NAMALWA (cell line): ENCODE measurements around the gene FAM3A.
"Not testable (repeated sequence)": the region's sequence is repeated elsewhere in the genome, so short reads cannot be mapped to it uniquely, and the experiment has no call there.

Source experiments
- DNase-seq: peaks from one replicate; pipeline ENCODE4 v3.0.0-alpha.2; 2015; ENCODE audit warnings: low spot score

FAM3A gene

DNA sequence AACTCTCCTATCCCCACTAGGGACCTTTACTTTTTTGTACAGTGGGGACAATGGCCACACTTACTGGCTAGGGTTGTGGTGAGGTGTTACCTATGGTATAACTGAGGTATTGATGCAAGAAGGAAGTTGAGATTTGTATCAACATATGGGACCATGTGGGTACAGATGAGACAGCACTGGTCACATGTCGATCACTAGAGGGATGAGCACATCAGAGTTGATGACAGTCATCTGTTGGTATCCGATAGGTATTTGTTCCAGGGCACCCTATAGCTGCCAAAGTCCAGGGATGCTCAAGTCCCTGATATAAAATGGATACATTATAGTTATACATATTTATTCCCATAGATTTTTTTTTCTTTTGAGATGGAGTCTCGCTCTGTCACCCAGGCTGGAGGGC, 13.0 kb downstream of the FAM3A start:
- DNase-seq: no peak

GRCh38 chrX:154502098-154502497, 13.9 kb downstream of the FAM3A start:
- no peak for DNase-seq

- DNase-seq: not testable (repeated sequence)
Observed at GRCh38 chrX:154501423-154501822, 14.6 kb downstream of the FAM3A start.

GRCh38 chrX:154496591-154497137, 19.4 kb downstream of the FAM3A start:
- not testable (repeated sequence) for DNase-seq

- no peak for DNase-seq
Observed at GRCh38 chrX:154495472-154495922, 20.5 kb downstream of the FAM3A start.

DNA sequence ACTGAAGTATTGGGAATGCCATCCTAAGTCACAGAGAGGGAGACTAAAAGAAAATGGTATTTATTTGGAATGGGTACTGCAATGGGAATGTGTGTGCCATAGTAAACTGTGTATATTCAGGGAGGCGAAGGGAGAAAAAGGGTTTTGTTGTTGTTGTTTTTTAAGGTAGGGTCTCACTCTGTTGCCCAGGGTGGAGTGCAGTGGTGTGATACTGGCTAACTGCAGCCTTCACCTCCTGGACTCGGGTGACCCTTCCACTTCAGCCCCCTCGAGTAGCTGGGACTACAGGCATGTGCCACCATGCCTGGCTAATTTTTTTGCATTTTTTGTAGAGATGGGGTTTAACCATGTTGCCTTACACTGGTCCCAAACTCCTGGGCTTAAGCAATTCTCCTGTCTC, 21.3 kb downstream of the FAM3A start:
- DNase-seq: no peak

DNA sequence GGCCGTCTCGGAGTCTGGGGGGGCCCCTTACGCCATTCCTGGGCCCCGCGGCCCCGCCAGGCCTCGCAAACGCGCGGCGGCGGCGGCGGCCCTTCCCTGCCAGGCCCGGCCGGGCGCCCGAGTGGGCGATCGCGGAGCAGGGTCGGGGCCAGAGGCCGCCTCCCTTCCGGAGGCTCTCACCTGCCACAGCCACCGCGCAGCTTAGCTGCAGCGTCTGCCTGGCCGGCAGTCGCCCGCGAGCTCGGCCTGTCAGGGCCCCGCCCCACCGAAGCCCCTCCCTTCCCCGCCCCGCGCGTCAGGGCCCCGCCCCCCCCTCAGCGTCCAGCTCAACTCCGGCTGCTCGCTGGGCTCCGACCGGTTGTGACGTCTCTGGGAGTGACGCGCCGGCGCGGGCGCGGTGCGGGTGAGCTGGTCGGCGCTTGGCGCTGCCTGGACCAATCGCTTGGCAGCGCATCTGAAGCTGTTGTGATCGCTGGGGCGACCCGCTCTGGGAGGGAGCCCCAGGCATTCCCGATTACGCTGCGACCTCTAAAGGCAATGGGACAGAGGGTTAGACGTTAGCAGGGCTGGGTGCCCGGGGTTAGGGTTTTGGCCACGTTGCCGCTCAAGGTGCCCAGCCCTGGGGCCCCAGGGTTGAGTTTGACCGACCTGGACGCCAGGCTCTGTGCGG, 25.5 kb downstream of the FAM3A start, which contains the start of gene SLC10A3:
Gene SLC10A3, minus strand, starts transcription at position 216 of the 670 bp plus-strand sequence. CDS start 1,689 bp downstream, outside the sequence.
- DNase-seq: peak; percentile 93

DNA sequence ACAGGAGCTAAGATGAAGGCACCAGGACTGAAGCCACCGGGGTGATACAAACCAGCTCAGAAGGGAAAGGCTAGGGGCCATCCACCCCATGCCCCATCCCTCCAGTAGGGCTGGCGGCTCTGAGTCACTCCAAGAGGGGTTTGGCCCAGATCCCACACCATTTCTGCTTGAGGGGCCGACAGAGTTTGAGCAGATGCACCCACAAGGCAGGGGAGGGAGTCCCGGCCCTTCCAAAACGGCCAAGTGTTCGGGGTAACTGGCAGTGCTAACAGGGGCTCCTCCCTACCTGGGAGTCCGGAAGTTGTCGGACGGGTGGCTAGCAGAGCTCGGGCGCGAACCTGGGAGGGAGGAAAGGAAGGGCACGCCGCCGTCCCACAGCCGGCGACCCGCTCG, 26.0 kb downstream of the FAM3A start:
- DNase-seq: peak; percentile 31

- DNase-seq: no peak
Observed at GRCh38 chrX:154489182-154489581, 26.9 kb downstream of the FAM3A start.

DNA sequence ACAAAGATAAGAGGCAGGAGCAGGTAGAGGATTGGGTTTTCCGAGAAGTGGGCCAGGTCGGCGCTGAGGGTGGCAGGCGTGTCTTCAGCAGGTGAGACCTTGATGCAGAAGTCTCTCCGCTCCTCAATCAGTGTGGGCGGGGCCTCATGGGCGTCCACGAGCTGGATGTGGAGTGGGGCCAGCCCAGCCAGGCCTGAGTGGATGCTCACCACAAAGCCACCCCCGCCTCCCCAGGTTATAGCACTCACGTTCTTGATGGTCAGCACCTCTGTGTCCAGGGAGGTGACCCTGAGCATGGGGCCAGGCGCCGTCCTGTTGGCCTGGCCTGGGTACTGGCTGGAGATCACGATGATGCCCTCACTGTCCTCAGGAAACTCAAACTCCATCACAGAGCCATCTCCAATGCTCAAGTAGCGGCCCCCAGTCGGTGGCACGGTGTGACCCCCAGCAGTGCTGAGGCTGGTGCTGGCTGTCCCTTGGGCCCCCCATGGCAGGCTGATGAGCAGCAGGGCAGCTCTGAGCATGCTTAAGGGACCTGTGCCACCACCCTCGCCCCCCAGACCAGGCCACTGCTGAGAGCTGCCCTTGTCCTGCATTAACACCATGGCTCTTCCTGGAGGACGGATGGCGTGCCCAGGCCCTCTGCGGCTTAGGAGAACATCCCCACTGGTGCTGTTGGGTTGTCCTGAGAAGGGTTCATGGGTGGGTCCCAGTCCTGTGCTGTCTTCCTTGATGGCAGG, 27.5 kb downstream of the FAM3A start:
- DNase-seq: no peak

- DNase-seq: no peak
Observed at GRCh38 chrX:154487518-154488290, 28.3 kb downstream of the FAM3A start.

DNA sequence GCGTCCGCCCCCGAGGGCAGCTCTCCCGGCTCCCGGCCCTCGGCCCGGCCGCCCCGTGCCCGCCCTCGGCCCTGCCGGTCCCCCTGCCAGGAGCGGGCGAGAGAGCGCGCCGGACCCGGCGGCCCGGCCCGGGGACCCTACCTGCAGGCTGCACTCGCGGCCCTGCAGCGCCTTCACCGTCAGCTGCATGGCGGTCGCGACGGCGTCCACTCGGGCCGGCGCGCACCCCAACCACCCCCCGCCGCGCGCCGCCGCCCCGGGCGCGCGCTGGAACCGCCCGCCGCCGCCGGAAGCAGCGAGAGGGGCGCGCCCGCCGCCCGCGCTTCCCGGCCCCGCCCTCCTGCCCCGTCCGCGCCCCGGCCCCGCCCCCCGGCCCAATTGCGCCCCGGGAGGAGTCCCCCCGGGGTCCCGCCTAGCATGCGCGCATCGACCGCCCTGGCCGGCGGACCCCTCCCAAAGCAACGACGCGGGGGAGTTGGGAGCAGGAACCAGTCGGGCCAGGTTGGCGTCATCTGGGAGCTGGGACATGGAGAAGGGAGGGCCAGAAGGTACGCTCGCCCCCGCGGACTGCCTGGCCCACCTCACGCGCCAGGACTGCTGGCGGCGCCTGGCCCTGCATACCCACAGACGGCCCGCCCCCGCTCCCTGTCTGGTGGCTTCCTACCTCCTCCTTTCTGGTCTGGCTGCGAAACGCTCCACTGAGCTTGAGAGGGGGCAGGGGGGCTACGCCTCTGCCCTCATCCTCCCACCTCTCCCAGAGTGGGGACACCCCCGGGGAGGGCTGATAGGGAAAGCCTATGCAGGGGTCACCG, 29.4 kb downstream of the FAM3A start, which contains the start of gene UBL4A:
Gene UBL4A, minus strand, starts transcription at position 220 of the 812 bp plus-strand sequence. Its CDS starts 31 bp downstream, at position 189.
- DNase-seq: peak; percentile 42

GRCh38 chrX:154486052-154486395, 30.0 kb downstream of the FAM3A start:
- peak; percentile 37 for DNase-seq

GRCh38 chrX:154485150-154486051, 30.6 kb downstream of the FAM3A start:
- DNase-seq: no peak

DNA sequence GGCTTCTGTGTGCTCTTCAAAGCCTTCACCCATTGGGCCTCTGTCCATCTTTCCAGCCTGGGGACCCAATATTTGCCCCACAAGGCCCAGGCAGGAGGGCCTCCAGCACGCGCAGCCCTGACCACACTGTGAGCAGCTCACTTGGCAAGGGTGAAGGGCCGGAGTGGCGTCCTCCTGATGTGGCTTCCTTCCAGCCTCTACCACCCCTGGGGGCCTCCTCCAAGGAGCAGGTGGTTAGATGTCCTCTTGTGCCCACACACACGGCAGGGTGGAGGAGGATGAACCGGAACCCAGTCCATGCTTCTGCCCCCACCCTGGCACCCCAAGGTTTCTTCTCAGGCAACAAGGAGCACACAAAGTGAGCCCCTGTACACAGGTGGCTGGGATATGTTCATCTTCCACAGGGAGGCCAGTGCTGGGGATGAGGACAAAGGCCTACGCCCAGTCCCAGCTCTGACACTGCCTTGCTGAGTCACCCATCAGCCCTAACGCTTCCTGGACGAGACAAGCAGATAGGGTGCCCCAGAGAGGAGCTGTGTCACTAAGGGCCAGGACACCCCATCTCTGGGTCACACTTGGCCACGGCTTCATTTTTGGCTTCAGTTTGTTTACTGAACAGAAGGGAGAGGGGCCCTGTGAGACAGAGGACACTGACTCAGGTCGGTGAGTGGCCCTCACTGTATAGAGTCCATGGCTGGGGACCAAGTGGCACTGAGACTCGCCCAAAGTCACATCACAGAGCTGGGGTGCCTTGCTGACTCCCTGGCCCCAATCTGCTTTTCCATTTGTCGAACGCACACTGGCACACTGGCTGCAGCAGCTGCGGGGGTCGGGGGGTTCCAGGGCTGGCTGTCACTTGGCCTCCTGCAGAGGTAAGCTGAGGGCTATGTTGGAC, 31.5 kb downstream of the FAM3A start:
- DNase-seq: no peak

DNA sequence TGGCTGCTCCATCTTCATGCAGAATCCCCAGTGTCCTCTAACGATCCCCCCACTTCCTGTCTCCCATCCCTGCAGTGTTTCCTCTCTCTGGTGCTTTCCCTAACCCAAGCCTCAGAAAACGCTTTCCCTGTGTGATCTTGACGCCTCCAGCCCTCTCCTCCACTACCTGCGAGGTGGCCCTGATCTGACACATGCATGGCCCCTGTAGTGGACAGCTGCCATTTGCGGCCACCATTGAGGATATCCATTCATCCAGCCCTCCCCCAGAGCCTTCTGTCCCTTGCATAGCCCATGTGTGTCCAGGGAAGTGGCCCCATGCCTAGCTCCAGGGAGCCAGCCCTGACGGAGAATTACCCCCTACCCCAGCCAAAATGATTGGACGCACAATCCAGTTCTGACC, 32.7 kb downstream of the FAM3A start:
- no peak for DNase-seq

DNA sequence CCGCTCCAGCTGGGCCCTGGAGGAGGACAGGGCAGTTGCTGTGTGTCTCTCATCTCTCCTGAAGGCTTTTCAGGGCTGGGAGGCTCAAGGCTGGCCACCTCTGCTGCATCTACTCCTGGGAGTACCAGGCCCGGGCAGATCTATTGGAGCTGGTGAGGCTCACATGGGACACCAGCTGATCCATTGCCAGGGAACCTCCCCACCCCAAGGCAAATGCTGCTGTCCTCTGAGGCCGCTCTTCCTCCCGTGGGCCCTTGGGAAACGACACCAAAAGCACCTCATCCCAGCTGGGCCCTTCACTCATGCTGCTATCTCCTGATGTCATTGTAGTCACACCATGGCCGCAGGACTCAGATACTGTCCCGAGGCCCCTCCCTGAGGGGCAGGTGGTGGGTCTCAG, 33.2 kb downstream of the FAM3A start:
- DNase-seq: no peak

GRCh38 chrX:154481911-154482601, 34.0 kb downstream of the FAM3A start:
- no peak for DNase-seq

DNA sequence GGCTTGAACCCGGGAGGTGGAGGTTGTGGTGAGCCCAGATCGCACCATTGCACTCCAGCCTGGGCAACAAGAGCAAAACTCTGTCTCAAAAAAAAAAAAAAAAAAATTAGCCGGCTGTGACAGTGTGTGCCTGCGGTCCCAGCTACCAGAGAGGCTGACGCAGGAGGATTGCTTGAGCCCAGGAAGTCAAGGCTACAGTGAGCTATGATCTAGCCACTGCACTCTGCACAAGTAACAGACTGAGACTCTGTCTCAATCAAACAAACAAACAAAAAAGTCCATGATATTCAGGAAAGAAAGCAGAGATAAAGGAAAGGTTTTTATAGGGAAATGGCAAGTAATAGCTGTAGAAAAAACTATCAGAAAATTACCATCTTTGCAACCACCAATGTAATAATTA, 34.8 kb downstream of the FAM3A start:
- no peak for DNase-seq
